ENCODE measurements around the gene LYPD6. TPM values are rescaled to one million over a fixed set of nuclear protein-coding genes. Genes with fewer than 3 reads are reported as not detected.

The LYPD6 gene
- total and polyA plus RNA-seq, 2 donors (not counting 1 experiment from before 2014, with no cell fraction given) = not detected

GRCh38 chr2:149365931-149366583, 35.7 kb downstream of the LYPD6 start:
- no peak overlapping the region for H3K4me3 Mint-ChIP-seq
- ChIA-PET CTCF (no interaction called here), POLR2A (no interaction called here)
- no peaks in the 10 kb centered on the region for H3K36me3 ChIP-seq (replicated peaks in 1 of 2; ENCODE audit: control extremely low read depth in 1 of 2, control insufficient read depth in 1 of 2, extremely low read depth in 1 of 2, insufficient read depth in 2 of 2, low read length in 1 of 2)
- no peaks in the 10 kb centered on the region for H3K9me3 Mint-ChIP-seq (ENCODE audit: insufficient read depth)
- no peak overlapping the region for H3K9ac ChIP-seq (ENCODE audit: low read length)
- H3K27ac ChIP-seq (ENCODE audit: low read length in 2 of 2) = no peak overlapping the region
- H3K27me3 ChIP-seq (replicated peaks in 1 of 4; ENCODE audit: control extremely low read depth in 1 of 4, control insufficient read depth in 3 of 4, insufficient read depth in 4 of 4, low read length in 3 of 4) = peaks cover 0 to 6% (median 0%) of the 10 kb centered on the region in 4 experiments
- no peaks in the 10 kb centered on the region for H3K9me3 ChIP-seq (ENCODE audit: control extremely low read depth in 1 of 3, control insufficient read depth in 2 of 3, insufficient read depth in 1 of 3, low read length in 2 of 3)
- H3K27me3 Mint-ChIP-seq = peaks cover 26% of the 10 kb centered on the region
- H3K4me1 ChIP-seq (ENCODE audit: control insufficient read depth in 2 of 2, insufficient read depth in 2 of 2, low read length in 2 of 2) = no peaks in the 10 kb centered on the region
- no peak overlapping the region for H2AFZ ChIP-seq (ENCODE audit: insufficient read depth, low read depth, low read length, poor library complexity, severe bottlenecking)
- H3K79me2 ChIP-seq (ENCODE audit: control insufficient read depth, insufficient read depth, low read length) = no peaks in the 10 kb centered on the region
- ATAC-seq (ENCODE audit: low read depth) (no peak), DNase-seq (no peak)
- 100% methylated on average over 1 of the region's 5 CpGs for WGBS (ENCODE audit: insufficient coverage)
- H3K4me3 ChIP-seq (ENCODE audit: control extremely low read depth in 1 of 5, extremely low read depth in 1 of 5, insufficient read depth in 1 of 5, low read depth in 2 of 5, low read length in 4 of 5) = no peak overlapping the region
- H4K20me1 ChIP-seq (ENCODE audit: control insufficient read depth, insufficient read depth, low read length, poor library complexity, severe bottlenecking) = no peaks in the 10 kb centered on the region
- no peak for TF ChIP-seq CTCF (IDR thresholded peaks at IDR 0.05)
- TF ChIP-seq EZH2 (IDR thresholded peaks at IDR 0.05; ENCODE audit: borderline replicate concordance, insufficient read depth, low read depth, low read length, poor library complexity, severe bottlenecking) = no peak
- H3K27ac Mint-ChIP-seq = no peak overlapping the region
- H3K4me1 Mint-ChIP-seq = no peaks in the 10 kb centered on the region
- intact Hi-C loops (cut with micrococcal nuclease) = no loop called here
- H3K4me2 ChIP-seq (replicated peaks; ENCODE audit: low read depth, low read length, poor library complexity, severe bottlenecking) = no peak overlapping the region

DNA sequence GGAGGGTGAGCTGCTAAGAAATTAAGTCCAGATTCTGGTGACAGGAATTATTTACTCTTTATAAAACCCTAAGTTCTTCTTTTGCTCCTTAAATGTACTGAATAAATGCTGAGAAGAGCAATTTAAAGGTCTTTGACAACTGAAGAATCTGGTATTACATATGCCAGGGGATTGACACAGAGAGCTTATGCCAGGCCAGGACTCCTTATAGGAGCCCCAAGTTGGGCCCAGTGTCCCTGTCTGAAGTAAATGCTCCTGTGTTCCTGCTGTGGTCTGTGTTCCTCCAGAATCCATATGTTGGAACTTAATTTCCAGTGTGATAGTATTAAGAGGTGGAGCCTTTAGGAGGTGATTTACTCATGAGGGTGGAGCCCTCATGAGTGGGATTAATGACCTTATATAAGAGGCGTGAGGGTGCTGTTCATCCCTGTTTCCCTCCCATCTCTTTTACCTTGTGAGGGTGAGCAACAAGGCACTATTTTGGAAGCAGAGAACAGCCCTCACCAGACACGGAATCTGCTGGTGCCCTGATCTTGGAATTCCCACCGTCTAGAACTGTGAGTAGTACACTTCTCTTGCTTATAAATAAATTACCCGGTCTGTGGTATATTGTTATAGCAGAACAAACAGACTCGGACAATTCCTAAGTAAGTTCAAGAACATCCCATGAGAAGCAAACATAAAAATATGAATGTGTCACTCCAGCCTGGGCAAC, 39.8 kb downstream of the LYPD6 start:
- H3K27me3 ChIP-seq (replicated peaks in 1 of 4; ENCODE audit: control extremely low read depth in 1 of 4, control insufficient read depth in 3 of 4, insufficient read depth in 4 of 4, low read length in 3 of 4) = peaks cover 0 to 6% (median 0%) of the 10 kb centered on the region in 4 experiments
- ATAC-seq (ENCODE audit: low read depth) (no peak), DNase-seq (no peak)
- no peak overlapping the region for H2AFZ ChIP-seq (ENCODE audit: insufficient read depth, low read depth, low read length, poor library complexity, severe bottlenecking)
- TF ChIP-seq EZH2 (IDR thresholded peaks at IDR 0.05; ENCODE audit: borderline replicate concordance, insufficient read depth, low read depth, low read length, poor library complexity, severe bottlenecking) = no peak
- TF ChIP-seq CTCF (IDR thresholded peaks at IDR 0.05) = no peak
- WGBS (ENCODE audit: insufficient coverage) = no CpG with 5 or more reads among the region's 5 CpGs
- intact Hi-C loops (cut with micrococcal nuclease) = no loop called here
- ChIA-PET POLR2A (no interaction called here), CTCF (no interaction called here)
- H3K9ac ChIP-seq (ENCODE audit: low read length) = no peak overlapping the region
- H3K4me1 ChIP-seq (ENCODE audit: control insufficient read depth in 2 of 2, insufficient read depth in 2 of 2, low read length in 2 of 2) = no peaks in the 10 kb centered on the region
- H3K27me3 Mint-ChIP-seq = peaks cover 20% of the 10 kb centered on the region
- H3K27ac ChIP-seq (ENCODE audit: low read length in 2 of 2) = no peak overlapping the region
- H3K4me3 Mint-ChIP-seq = no peak overlapping the region
- H3K4me3 ChIP-seq (ENCODE audit: control extremely low read depth in 1 of 5, extremely low read depth in 1 of 5, insufficient read depth in 1 of 5, low read depth in 2 of 5, low read length in 4 of 5) = no peak overlapping the region
- no peaks in the 10 kb centered on the region for H4K20me1 ChIP-seq (ENCODE audit: control insufficient read depth, insufficient read depth, low read length, poor library complexity, severe bottlenecking)
- H3K9me3 Mint-ChIP-seq (ENCODE audit: insufficient read depth) = no peaks in the 10 kb centered on the region
- H3K36me3 ChIP-seq (replicated peaks in 1 of 2; ENCODE audit: control extremely low read depth in 1 of 2, control insufficient read depth in 1 of 2, extremely low read depth in 1 of 2, insufficient read depth in 2 of 2, low read length in 1 of 2) = no peaks in the 10 kb centered on the region
- H3K9me3 ChIP-seq (ENCODE audit: control extremely low read depth in 1 of 3, control insufficient read depth in 2 of 3, insufficient read depth in 1 of 3, low read length in 2 of 3) = no peaks in the 10 kb centered on the region
- no peaks in the 10 kb centered on the region for H3K79me2 ChIP-seq (ENCODE audit: control insufficient read depth, insufficient read depth, low read length)
- no peak overlapping the region for H3K4me2 ChIP-seq (replicated peaks; ENCODE audit: low read depth, low read length, poor library complexity, severe bottlenecking)
- H3K4me1 Mint-ChIP-seq = no peaks in the 10 kb centered on the region
- no peak overlapping the region for H3K27ac Mint-ChIP-seq
